NCI-H2029 treated with DMSO at 0.1 percent for 48 hours (cell line): ENCODE results near the gene STAU1.
"Not testable (repeated sequence)": the region's sequence is repeated elsewhere in the genome, so short reads cannot be mapped to it uniquely, and the experiment has no call there.

ENCODE experiments used
- DNase-seq: peaks from one replicate; lab custom pipeline; 2025; lab: John Stamatoyannopoulos, UW

The STAU1 gene

GRCh38 chr20:49203011-49203410, 14.9 kb upstream of the STAU1 start:
- DNase-seq, result no peak

- no peak for DNase-seq
Observed at GRCh38 chr20:49199729-49200293, 11.7 kb upstream of the STAU1 start.

- not testable (repeated sequence) for DNase-seq
Observed at GRCh38 chr20:49192944-49193518, 4.9 kb upstream of the STAU1 start.

GRCh38 chr20:49187330-49187850, 744 bp downstream of the STAU1 start:
- DNase-seq, result no peak

GRCh38 chr20:49186535-49187329, 1.4 kb downstream of the STAU1 start:
- DNase-seq, result no peak

GRCh38 chr20:49185071-49185761, 2.9 kb downstream of the STAU1 start:
- DNase-seq, result no peak

GRCh38 chr20:49184691-49185070, 3.5 kb downstream of the STAU1 start:
- DNase-seq, result no peak

GRCh38 chr20:49184084-49184501, 4.0 kb downstream of the STAU1 start:
- not testable (repeated sequence) for DNase-seq

GRCh38 chr20:49183444-49183843, 4.7 kb downstream of the STAU1 start:
- no peak for DNase-seq

- no peak for DNase-seq
Observed at GRCh38 chr20:49181265-49181877, 6.8 kb downstream of the STAU1 start.

- DNase-seq, result no peak
Observed at GRCh38 chr20:49179368-49180277, 8.5 kb downstream of the STAU1 start.

GRCh38 chr20:49174183-49174582, 14.0 kb downstream of the STAU1 start:
- DNase-seq, result no peak

- DNase-seq, result no peak
Observed at GRCh38 chr20:49172413-49172812, 15.7 kb downstream of the STAU1 start.

GRCh38 chr20:49171909-49172308, 16.2 kb downstream of the STAU1 start:
- DNase-seq, result no peak

GRCh38 chr20:49170714-49171113, 17.4 kb downstream of the STAU1 start:
- no peak for DNase-seq

GRCh38 chr20:49169547-49169946, 18.6 kb downstream of the STAU1 start:
- DNase-seq, result no peak

GRCh38 chr20:49168864-49169263, 19.3 kb downstream of the STAU1 start:
- not testable (repeated sequence) for DNase-seq

- no peak for DNase-seq
Observed at GRCh38 chr20:49167811-49168507, 20.2 kb downstream of the STAU1 start.

GRCh38 chr20:49166534-49167449, 21.3 kb downstream of the STAU1 start:
- no peak for DNase-seq
